ENCODE measurements around the gene NAP1L1. TPM values are rescaled to one million over a fixed set of nuclear protein-coding genes. Genes with fewer than 3 reads are reported as not detected.

The NAP1L1 gene
- total and polyA plus RNA-seq, 8 donors, result 413 to 1,106 (median 934) TPM

GRCh38 chr12:76020731-76021672 lies 63.5 kb downstream of the NAP1L1 start:
- peak overlapping the region; percentile 65 to 85 for H3K27ac ChIP-seq
- ATAC-seq, result peak; percentile 69
- peaks cover 19 to 40% of the 10 kb centered on the region in 2 donors for H3K4me1 ChIP-seq
- no peaks in the 10 kb centered on the region for H3K27me3 ChIP-seq
- intact Hi-C loops (cut with DNase I), result no loop called here
- TF ChIP-seq CTCF (IDR thresholded peaks at IDR 0.05), result no peak
- DNase-seq, result peak in 1 of 4 donors; percentile 52
- H3K36me3 ChIP-seq, result no peaks in the 10 kb centered on the region
- no peak overlapping the region for H3K4me3 ChIP-seq
- H3K9me3 ChIP-seq, result no peaks in the 10 kb centered on the region

GRCh38 chr12:76020281-76020680 lies 64.2 kb downstream of the NAP1L1 start:
- Histone ChIP-seq H3K27ac (peak overlapping the region; percentile 65 to 85), H3K36me3 (no peaks in the 10 kb centered on the region), H3K4me3 (no peak overlapping the region), H3K4me1 (peaks cover 19 to 39% of the 10 kb centered on the region in 2 donors), H3K27me3 (no peaks in the 10 kb centered on the region), H3K9me3 (no peaks in the 10 kb centered on the region)
- peak; percentile 35 for ATAC-seq
- intact Hi-C loops (cut with DNase I), result no loop called here
- TF ChIP-seq CTCF (IDR thresholded peaks at IDR 0.05), result no peak
- no peak for DNase-seq

- Histone ChIP-seq H3K36me3 (no peaks in the 10 kb centered on the region), H3K27ac (peak overlapping the region in 1 of 2 donors; percentile 49), H3K27me3 (no peaks in the 10 kb centered on the region), H3K4me1 (peaks cover 19 to 31% of the 10 kb centered on the region in 2 donors), H3K4me3 (no peak overlapping the region), H3K9me3 (no peaks in the 10 kb centered on the region)
- intact Hi-C loops (cut with DNase I), result no loop called here
- DNase-seq, result no peak
- ATAC-seq, result peak; percentile 74
- no peak for TF ChIP-seq CTCF (IDR thresholded peaks at IDR 0.05)
These were observed 65.8 kb downstream of the NAP1L1 start for GRCh38 chr12:76018672-76019071.

GRCh38 chr12:76018111-76018510 lies 66.4 kb downstream of the NAP1L1 start:
- peak in 2 of 4 donors; percentile 43 to 65 for DNase-seq
- no peak overlapping the region for H3K4me3 ChIP-seq
- H3K9me3 ChIP-seq, result no peaks in the 10 kb centered on the region
- peak; percentile 79 for ATAC-seq
- TF ChIP-seq CTCF (IDR thresholded peaks at IDR 0.05), result no peak
- intact Hi-C loops (cut with DNase I), result no loop called here
- peaks cover 19 to 31% of the 10 kb centered on the region in 2 donors for H3K4me1 ChIP-seq
- no peaks in the 10 kb centered on the region for H3K27me3 ChIP-seq
- no peaks in the 10 kb centered on the region for H3K36me3 ChIP-seq
- H3K27ac ChIP-seq, result peak overlapping the region; percentile 47 to 49

GRCh38 chr12:76014007-76014406 lies 70.5 kb downstream of the NAP1L1 start:
- no peaks in the 10 kb centered on the region for H3K27me3 ChIP-seq
- ATAC-seq (no peak), DNase-seq (no peak)
- TF ChIP-seq CTCF (IDR thresholded peaks at IDR 0.05), result no peak
- peaks cover 0 to 15% of the 10 kb centered on the region in 2 donors for H3K4me1 ChIP-seq
- no peak overlapping the region for H3K4me3 ChIP-seq
- H3K9me3 ChIP-seq, result no peaks in the 10 kb centered on the region
- H3K27ac ChIP-seq, result no peak overlapping the region
- no peaks in the 10 kb centered on the region for H3K36me3 ChIP-seq
- intact Hi-C loops (cut with DNase I), result no loop called here

Data from left lung (tissue), 10 donors.